Measurements from ENCODE around the gene LRRC3.

LRRC3 gene

GRCh38 chr21:44477712-44478111 lies 22.4 kb downstream of the LRRC3 start:
- Histone ChIP-seq H3K9me2 (replicated peaks; ENCODE audit: low read depth, low read length) (no peaks in the 10 kb centered on the region), H3K9ac (ENCODE audit: low read depth, low read length, poor library complexity, severe bottlenecking) (no peak overlapping the region), H3K36me3 (ENCODE audit: insufficient read depth, low read length) (no peaks in the 10 kb centered on the region), H3K4me3 (ENCODE audit: low read length, poor library complexity, severe bottlenecking) (no peak overlapping the region), H2AFZ (ENCODE audit: low read length) (no peak overlapping the region), H4K20me1 (ENCODE audit: insufficient read depth, low read length, poor library complexity, severe bottlenecking) (no peaks in the 10 kb centered on the region), H3K4me1 (ENCODE audit: insufficient read depth, low read length, poor library complexity, severe bottlenecking) (no peaks in the 10 kb centered on the region), H3F3A (ENCODE audit: low read depth) (no peaks in the 10 kb centered on the region), H3K79me2 (ENCODE audit: insufficient read depth, low read length) (no peaks in the 10 kb centered on the region), H3K4me2 (ENCODE audit: low read depth, low read length, poor library complexity, severe bottlenecking) (no peak overlapping the region), H3K9me3 (ENCODE audit: insufficient read depth, low read depth, low read length) (no peaks in the 10 kb centered on the region), H3K27me3 (ENCODE audit: insufficient read depth, low read length, poor library complexity, severe bottlenecking) (no peaks in the 10 kb centered on the region)
- TF ChIP-seq CTCF (conservative IDR thresholded peaks at IDR 0.05; ENCODE audit: low read length) (no peak), EZH2phosphoT487 (IDR thresholded peaks at IDR 0.05; ENCODE audit: borderline replicate concordance) (no peak)

GRCh38 chr21:44478124-44478800 lies 23.0 kb downstream of the LRRC3 start:
- H4K20me1 ChIP-seq (ENCODE audit: insufficient read depth, low read length, poor library complexity, severe bottlenecking) = no peaks in the 10 kb centered on the region
- H3K79me2 ChIP-seq (ENCODE audit: insufficient read depth, low read length) = no peaks in the 10 kb centered on the region
- no peaks in the 10 kb centered on the region for H3K36me3 ChIP-seq (ENCODE audit: insufficient read depth, low read length)
- no peaks in the 10 kb centered on the region for H3K4me1 ChIP-seq (ENCODE audit: insufficient read depth, low read length, poor library complexity, severe bottlenecking)
- no peaks in the 10 kb centered on the region for H3K27me3 ChIP-seq (ENCODE audit: insufficient read depth, low read length, poor library complexity, severe bottlenecking)
- H3K4me3 ChIP-seq (ENCODE audit: low read length, poor library complexity, severe bottlenecking) = no peak overlapping the region
- H3K9me2 ChIP-seq (replicated peaks; ENCODE audit: low read depth, low read length) = no peaks in the 10 kb centered on the region
- no peak overlapping the region for H2AFZ ChIP-seq (ENCODE audit: low read length)
- TF ChIP-seq CTCF (conservative IDR thresholded peaks at IDR 0.05; ENCODE audit: low read length) (no peak), EZH2phosphoT487 (IDR thresholded peaks at IDR 0.05; ENCODE audit: borderline replicate concordance) (no peak)
- H3K4me2 ChIP-seq (ENCODE audit: low read depth, low read length, poor library complexity, severe bottlenecking) = no peak overlapping the region
- no peaks in the 10 kb centered on the region for H3K9me3 ChIP-seq (ENCODE audit: insufficient read depth, low read depth, low read length)
- no peaks in the 10 kb centered on the region for H3F3A ChIP-seq (ENCODE audit: low read depth)
- H3K9ac ChIP-seq (ENCODE audit: low read depth, low read length, poor library complexity, severe bottlenecking) = no peak overlapping the region

- Histone ChIP-seq H3K79me2 (ENCODE audit: insufficient read depth, low read length) (no peaks in the 10 kb centered on the region), H3K9ac (ENCODE audit: low read depth, low read length, poor library complexity, severe bottlenecking) (no peak overlapping the region), H3K36me3 (ENCODE audit: insufficient read depth, low read length) (no peaks in the 10 kb centered on the region), H3F3A (ENCODE audit: low read depth) (no peaks in the 10 kb centered on the region), H3K9me3 (ENCODE audit: insufficient read depth, low read depth, low read length) (no peaks in the 10 kb centered on the region), H3K27me3 (ENCODE audit: insufficient read depth, low read length, poor library complexity, severe bottlenecking) (no peaks in the 10 kb centered on the region), H3K4me2 (ENCODE audit: low read depth, low read length, poor library complexity, severe bottlenecking) (no peak overlapping the region), H3K9me2 (replicated peaks; ENCODE audit: low read depth, low read length) (no peaks in the 10 kb centered on the region), H4K20me1 (ENCODE audit: insufficient read depth, low read length, poor library complexity, severe bottlenecking) (no peaks in the 10 kb centered on the region), H3K4me3 (ENCODE audit: low read length, poor library complexity, severe bottlenecking) (no peak overlapping the region), H3K4me1 (ENCODE audit: insufficient read depth, low read length, poor library complexity, severe bottlenecking) (no peaks in the 10 kb centered on the region), H2AFZ (ENCODE audit: low read length) (no peak overlapping the region)
- no peak for TF ChIP-seq EZH2phosphoT487 (IDR thresholded peaks at IDR 0.05; ENCODE audit: borderline replicate concordance)
- no peak for TF ChIP-seq CTCF (conservative IDR thresholded peaks at IDR 0.05; ENCODE audit: low read length)
Measured at GRCh38 chr21:44478801-44479167, 23.5 kb downstream of the LRRC3 start.
